Measurements from ENCODE around the gene SLC9B1.
"Not testable (repeated sequence)": the region's sequence is repeated elsewhere in the genome, so short reads cannot be mapped to it uniquely, and the experiment has no call there.

SLC9B1 gene

GRCh38 chr4:102868153-102868780 lies 151.2 kb downstream of the SLC9B1 start:
- Histone ChIP-seq H3K9me3 (ENCODE audit: low read length) (no peaks in the 10 kb centered on the region), H3K79me2 (ENCODE audit: insufficient read depth, low read length) (peaks cover 73% of the 10 kb centered on the region)

GRCh38 chr4:102867278-102868152 lies 152.0 kb downstream of the SLC9B1 start:
- TF ChIP-seq CTCF (IDR thresholded peaks at IDR 0.05; ENCODE audit: low read length) (no peak), EZH2 (IDR thresholded peaks at IDR 0.05; ENCODE audit: borderline replicate concordance, low read length) (no peak)
- Histone ChIP-seq H3K4me2 (ENCODE audit: low read length) (peak overlapping the region; percentile 88), H3K9ac (ENCODE audit: low read length) (peak overlapping the region; percentile 77), H3K79me2 (ENCODE audit: insufficient read depth, low read length) (peaks cover 71% of the 10 kb centered on the region), H3K9me3 (ENCODE audit: low read length) (peaks cover 2% of the 10 kb centered on the region; the same call in 1 of the 2 replicates), H3F3A (ENCODE audit: insufficient read depth, low read length) (no peaks in the 10 kb centered on the region; the same call in 1 of the 2 replicates), H3K27ac (ENCODE audit: low read depth, low read length, poor library complexity, severe bottlenecking) (peak overlapping the region; percentile 99), H3K9me2 (ENCODE audit: low read depth, low read length) (no peaks in the 10 kb centered on the region), H4K20me1 (ENCODE audit: insufficient read depth, low read length) (no peaks in the 10 kb centered on the region), H3K27me3 (ENCODE audit: insufficient read depth, low read length) (no peaks in the 10 kb centered on the region), H3K4me3 (ENCODE audit: low read depth, low read length, poor library complexity, severe bottlenecking) (peak overlapping the region; percentile 70), H2AFZ (ENCODE audit: low read length) (peak overlapping the region; percentile 51), H3K36me3 (ENCODE audit: insufficient read depth, low read length) (peaks cover 36% of the 10 kb centered on the region), H3K4me1 (ENCODE audit: insufficient read depth, low read length, severe bottlenecking) (peaks cover 40% of the 10 kb centered on the region)

More at GRCh38 chr4:102868153-102868780, 151.2 kb downstream of the SLC9B1 start:
- Histone ChIP-seq H3K27ac (ENCODE audit: low read depth, low read length, poor library complexity, severe bottlenecking) (peak overlapping the region; percentile 99), H3K4me2 (ENCODE audit: low read length) (peak overlapping the region; percentile 88), H2AFZ (ENCODE audit: low read length) (no peak overlapping the region), H3K4me1 (ENCODE audit: insufficient read depth, low read length, severe bottlenecking) (peaks cover 40% of the 10 kb centered on the region), H3K36me3 (ENCODE audit: insufficient read depth, low read length) (peaks cover 37% of the 10 kb centered on the region), H3K4me3 (ENCODE audit: low read depth, low read length, poor library complexity, severe bottlenecking) (peak overlapping the region; percentile 70), H3K9me2 (ENCODE audit: low read depth, low read length) (no peaks in the 10 kb centered on the region), H3K9ac (ENCODE audit: low read length) (peak overlapping the region; percentile 77), H3F3A (ENCODE audit: insufficient read depth, low read length) (no peaks in the 10 kb centered on the region; the same call in 1 of the 2 replicates), H3K27me3 (ENCODE audit: insufficient read depth, low read length) (no peaks in the 10 kb centered on the region), H4K20me1 (ENCODE audit: insufficient read depth, low read length) (no peaks in the 10 kb centered on the region)
- TF ChIP-seq EZH2 (IDR thresholded peaks at IDR 0.05; ENCODE audit: borderline replicate concordance, low read length) (no peak), CTCF (IDR thresholded peaks at IDR 0.05; ENCODE audit: low read length) (no peak)

- Histone ChIP-seq H3K79me2 (ENCODE audit: insufficient read depth, low read length) (peaks cover 56% of the 10 kb centered on the region), H3K4me1 (ENCODE audit: insufficient read depth, low read length, severe bottlenecking) (peaks cover 25% of the 10 kb centered on the region), H3K36me3 (ENCODE audit: insufficient read depth, low read length) (peaks cover 43% of the 10 kb centered on the region), H3K9me3 (ENCODE audit: low read length) (peaks cover 13% of the 10 kb centered on the region; the same call in 1 of the 2 replicates)
- H3K4me2 ChIP-seq (ENCODE audit: low read length); H3K4me3 ChIP-seq (ENCODE audit: low read depth, low read length, poor library complexity, severe bottlenecking); H3K9me2 ChIP-seq (ENCODE audit: low read depth, low read length); H3K9ac ChIP-seq (ENCODE audit: low read length); H3F3A ChIP-seq (ENCODE audit: insufficient read depth, low read length); H4K20me1 ChIP-seq (ENCODE audit: insufficient read depth, low read length); H2AFZ ChIP-seq (ENCODE audit: low read length); H3K27me3 ChIP-seq (ENCODE audit: insufficient read depth, low read length); H3K27ac ChIP-seq (ENCODE audit: low read depth, low read length, poor library complexity, severe bottlenecking): not testable (repeated sequence)
These were observed 154.2 kb downstream of the SLC9B1 start for GRCh38 chr4:102865327-102865726.

Measured in OCI-LY1 (cell line).